NCI-H1694 treated with DMSO at 0.1 percent for 48 hours (cell line): ENCODE results near the gene BCDIN3D.
"Not testable (repeated sequence)": the region's sequence is repeated elsewhere in the genome, so short reads cannot be mapped to it uniquely, and the experiment has no call there.

Experiments
- DNase-seq: peaks from one replicate; lab custom pipeline; 2025; lab: John Stamatoyannopoulos, UW

The BCDIN3D gene

DNA sequence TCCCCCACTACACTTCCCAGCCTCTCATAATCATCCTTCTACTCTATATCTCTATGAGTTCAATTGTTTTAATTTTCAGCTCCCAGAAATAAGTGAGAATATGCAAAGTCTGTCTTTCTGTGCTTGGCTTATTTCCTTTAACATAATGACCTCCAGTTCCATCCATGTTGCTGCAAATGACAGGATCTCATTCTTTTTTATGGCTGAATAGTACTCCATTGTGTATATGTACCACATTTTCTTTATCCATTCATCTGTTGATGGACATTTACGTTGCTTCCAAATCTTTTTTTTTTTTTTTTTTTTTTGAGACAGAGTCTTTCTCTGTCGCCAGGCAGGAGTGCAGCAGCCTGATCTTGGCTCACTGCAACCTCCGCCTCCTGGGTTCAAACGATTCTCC, 13.0 kb upstream of the BCDIN3D start:
- DNase-seq: not testable (repeated sequence)

DNA sequence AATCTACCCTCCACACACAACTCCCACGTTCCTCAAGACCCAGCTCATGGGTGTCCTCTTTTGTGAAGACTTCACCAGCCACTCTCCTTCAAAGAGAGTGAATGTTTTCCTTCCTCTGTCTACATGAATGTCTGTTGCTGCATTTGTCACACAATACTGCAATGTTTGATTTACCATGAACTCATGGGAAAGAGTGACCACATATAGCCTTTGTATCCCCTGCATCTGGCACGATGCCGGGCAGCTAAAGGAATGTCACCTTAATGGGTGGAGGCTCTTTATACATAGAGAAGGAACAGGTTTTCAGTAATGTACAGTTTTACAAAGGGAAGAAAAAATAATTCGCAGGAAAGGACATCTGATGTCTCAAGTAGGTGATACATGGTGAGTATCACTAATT, 12.1 kb upstream of the BCDIN3D start:
- no peak for DNase-seq

DNA sequence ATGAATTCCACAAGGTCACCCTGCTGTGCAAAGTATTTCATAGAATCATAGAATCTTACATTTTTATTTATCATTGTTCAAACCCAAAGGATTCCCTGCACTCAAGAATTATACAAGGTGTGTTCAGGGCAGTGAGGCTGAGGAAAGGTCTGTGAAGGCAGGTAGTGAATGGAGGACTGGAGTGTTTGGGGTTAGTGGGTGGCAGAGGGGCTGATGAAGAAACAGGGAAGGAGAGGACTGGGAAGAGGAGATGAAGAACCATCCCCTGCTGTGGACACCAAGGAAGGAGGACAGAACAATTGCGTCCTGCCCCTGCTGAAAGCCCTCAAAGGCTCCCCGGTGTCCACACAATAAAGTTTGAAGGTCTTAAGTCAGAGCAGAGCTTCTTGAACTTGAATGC, 10.8 kb upstream of the BCDIN3D start:
- DNase-seq: no peak

DNA sequence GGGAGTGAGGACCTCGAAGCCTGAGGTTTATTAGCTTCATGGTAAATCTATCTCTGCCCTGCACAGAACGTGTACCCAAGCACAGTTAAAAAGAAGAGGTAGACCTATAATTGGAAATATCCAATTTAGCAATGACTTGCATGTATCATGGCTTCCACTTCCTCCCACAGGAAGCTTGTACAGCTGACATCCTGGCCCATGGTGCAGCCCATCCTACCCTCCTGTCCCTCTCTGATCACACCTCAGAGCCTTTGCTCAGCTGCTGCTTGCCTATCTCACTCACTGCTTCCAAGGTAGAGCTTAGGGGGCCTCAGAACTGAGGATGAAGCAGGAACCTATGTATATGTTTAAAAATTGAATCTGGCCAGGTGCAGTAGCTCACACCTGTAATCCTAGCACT, 4.3 kb upstream of the BCDIN3D start:
- no peak for DNase-seq

DNA sequence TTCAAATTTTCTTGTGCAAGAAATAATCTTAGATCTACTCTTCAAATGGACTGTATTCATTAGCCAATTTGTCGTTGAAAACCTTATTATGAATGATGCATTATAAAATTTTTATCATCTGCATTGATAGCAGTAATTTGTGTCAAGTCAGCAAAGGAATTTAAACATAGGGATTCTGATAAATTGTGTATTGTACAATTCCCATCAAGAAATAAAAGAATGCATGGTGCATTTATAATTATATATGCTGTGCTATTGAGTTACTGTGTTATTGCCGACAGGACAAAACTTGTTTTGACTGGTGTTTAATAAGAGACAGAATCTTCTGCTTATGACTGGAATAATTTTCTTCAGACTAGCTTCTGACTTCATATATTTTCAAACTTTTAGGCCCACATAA, 3.1 kb upstream of the BCDIN3D start:
- no peak for DNase-seq

DNA sequence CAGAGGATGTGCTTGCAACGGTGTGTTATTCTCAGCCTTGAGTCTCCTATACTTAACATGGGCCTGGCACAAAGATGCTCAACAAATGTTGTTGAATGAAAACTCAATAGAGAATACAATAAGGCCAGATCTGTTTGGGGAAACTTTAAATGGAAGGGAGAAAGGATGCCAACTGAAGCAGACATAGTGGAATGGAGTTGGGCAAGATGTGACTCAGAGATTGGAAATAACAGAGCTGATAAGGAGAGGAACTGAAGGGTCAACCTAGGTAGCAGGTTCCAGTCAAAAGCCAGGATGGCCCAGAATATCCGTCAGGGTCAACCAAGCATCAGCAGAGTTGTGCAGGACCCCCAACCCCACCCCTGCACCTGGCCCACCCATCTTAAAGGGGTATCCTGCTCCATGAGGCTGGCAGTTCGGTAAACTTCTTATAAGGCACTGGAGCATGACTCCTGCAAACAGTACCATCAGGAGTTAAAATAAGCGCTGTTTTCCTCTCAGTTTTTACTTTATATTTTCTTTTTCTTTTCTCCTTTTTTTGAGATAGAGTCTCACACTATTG, 1.1 kb upstream of the BCDIN3D start:
- DNase-seq: no peak

DNA sequence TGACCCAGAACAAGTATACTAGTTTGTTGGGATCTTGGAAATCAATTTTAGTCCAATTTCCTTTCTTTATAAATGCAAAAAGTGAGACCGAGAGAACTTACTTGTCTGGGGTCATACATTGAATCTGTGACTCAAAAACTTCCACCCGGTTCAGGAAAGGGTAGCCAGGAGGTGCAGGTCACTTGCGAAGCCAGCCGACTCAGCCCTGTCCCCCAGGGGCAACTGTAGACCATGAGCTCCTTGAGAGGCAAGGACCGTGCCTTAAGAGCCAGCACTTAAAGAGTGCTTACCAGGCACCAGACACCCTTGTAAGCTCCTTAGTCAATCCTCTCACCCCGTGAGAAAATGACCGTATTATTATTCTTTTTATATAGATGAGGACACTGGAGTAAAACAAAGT, 505 bp upstream of the BCDIN3D start:
- DNase-seq: no peak

DNA sequence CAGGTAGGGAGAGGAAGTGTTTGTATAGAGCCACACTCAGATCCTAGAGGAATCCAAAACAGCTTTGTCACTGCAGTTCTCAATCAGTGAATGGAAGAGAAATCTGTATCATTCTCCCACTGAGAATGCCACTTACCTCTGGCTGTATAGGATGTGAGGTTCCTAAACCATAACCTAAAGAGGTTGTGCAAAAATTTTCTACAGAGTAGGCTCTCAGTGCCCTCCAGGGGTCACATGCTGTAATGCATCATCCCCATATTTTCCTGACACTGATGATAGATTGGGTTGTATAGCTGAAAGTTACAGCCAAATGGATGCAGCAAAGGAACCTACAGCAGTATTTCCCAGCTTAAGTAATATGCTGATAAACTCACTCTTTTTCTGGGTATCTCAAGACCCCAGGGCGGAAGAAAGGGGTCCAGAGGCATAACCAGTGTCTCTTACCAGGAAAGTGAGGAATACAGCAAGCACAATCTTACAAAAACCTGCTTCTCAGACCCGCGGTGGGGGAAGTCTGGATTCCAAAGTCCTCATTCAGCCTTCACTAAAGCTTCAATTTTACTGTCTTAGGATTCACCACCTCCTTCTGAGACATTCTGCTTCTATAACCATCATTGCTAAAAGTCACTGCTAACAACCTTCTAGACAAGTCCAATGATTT, 3.8 kb downstream of the BCDIN3D start:
- peak; percentile 37 for DNase-seq

DNA sequence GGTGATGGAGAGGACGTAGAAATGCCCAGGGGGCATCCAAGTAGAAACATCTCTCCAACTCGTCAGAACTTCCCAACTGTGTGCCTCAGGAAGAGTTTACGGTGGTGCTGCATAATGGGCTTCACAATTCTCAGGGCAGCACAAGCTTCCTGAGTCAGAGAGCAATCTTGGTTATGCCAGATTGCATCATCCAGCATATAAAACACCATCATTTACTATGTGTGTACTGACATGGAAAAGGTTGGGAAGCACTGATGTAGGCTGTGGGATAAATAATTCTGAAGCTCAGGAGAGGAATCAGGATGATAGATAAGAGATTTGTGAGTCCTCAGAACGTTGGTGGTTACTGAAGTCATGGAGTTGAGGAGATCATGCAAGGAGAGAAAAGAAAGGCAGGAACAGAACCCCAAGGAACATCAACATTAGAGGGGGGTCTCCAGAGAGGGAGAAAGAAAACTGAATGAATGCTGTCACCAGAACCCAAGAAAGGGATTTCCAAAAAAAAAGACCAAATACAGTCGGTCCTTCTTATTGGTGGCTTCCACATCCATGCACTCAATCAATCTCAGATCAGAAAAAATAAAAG, 10.0 kb downstream of the BCDIN3D start:
- DNase-seq: no peak

DNA sequence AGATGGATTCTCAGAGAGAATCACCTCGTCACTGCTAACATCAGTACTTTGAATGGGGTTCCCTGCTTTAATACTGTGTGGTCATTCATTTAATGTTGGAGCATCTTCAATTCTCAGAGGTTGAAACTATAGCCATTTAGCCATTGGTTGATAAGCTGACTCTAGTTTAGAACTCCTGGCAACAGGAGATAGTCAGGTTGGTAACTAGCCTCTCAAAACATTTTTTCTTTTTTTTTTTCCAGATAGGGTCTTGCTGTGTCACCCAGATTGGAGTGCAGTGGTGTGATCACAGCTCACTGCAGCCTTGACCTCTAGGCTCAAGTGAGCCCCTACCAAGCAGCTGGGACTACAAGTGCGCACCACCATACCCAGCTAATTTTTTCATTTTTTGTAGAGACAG, 11.2 kb downstream of the BCDIN3D start:
- no peak for DNase-seq

DNA sequence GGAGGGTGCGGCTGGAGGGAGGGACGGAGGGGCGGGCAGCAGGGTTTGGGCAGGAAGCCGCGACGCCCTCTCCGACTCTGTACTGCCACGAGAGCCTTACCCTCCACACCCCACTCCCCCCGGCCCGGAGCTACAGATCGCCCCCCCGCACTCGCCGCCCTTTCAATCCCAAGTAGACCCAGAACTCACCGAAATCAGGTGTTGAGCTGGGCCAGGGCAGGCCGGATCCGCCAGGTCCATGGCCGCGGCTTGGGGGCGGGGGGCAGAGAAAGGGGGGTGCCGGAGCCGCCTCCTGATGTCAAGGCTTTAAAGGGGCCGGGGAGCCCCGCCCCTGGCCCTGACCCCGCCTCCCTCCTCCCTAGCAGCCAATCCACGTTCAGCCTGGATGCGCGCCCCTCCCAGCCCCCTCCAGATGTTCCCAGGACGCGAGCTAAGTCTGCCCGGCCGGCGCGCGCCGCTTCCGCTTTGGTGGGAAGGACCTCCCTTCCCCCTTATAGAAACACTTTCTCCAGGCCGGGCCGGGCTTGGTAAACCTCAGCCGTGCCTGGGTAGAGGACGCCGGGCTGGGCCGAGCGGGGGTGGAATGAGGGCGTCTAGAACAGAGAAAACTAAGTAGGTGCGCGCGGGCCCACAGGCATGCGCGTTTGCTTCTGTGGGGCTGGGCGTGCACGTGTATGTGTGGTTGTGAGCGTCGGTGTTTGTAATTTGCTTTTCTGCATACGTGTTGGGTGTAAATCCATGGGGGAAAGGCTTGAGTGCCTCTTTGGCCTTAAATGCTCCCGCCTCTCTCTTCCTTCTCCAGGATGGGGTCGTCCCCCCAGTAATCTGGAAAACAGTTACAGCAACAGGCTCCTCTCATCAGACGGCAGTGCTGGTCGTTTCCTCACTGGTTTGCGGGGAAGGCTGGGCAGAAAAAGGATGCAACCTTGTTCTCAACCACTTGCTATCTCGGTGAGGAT, 14.5 kb downstream of the BCDIN3D start, which contains the start of gene NCKAP5L:
TSS of gene NCKAP5L (minus strand) at position 281 of the 959 bp plus-strand sequence. CDS start 24,369 bp downstream, outside the sequence.
- peak; percentile 78 for DNase-seq

DNA sequence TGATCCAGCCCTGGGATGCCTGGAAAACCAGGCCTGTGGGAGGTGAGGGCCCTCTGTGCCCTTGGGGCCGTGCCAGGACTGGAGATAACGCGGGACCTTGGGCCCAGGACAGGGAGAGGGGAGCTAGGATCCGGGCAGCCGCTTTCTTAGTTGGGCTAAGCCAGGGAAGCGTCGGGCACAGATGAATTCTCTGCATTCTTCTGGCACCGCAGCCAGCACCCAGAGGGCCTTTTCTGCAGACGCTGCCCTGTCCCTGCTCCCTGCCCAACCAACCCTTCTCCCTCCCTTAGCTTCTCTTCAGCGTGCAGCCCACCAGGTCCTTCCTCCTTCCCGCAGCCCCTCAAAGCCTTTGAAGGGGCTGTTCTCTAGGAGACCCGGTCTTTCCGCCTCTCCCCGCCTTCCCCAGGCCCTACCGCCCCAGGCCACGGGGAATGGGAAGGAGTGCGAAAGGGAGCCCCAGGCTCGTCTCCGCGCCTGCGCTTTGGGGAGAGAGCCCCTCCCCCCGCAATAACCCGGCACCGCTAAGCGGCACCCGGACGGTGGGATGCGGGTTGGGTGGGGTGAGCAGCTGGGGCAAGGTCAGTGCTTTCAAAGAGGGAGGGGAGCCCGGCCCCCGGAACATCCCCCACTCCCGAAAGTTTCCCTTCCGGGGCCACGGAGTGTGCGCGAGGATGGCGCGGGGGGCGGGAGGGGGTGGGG, 15.4 kb downstream of the BCDIN3D start:
- DNase-seq: peak; percentile 12

DNA sequence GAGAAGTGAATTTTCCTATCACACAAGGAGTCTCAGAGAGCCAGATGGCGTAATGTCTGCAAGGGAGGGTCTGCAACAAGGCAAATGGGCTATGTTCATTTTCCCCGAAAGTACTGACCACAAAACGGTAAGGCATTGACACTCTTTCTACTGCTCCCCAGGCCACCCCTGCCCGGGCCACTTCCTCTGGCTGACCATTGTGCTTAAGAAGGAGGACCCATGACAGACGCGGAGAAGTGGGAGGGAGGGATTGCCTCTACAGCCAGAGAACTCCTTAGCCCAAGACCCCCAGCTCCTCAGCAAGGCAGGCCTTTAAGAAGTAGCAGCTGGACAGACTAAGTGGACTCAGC, 15.9 kb downstream of the BCDIN3D start:
- no peak for DNase-seq

DNA sequence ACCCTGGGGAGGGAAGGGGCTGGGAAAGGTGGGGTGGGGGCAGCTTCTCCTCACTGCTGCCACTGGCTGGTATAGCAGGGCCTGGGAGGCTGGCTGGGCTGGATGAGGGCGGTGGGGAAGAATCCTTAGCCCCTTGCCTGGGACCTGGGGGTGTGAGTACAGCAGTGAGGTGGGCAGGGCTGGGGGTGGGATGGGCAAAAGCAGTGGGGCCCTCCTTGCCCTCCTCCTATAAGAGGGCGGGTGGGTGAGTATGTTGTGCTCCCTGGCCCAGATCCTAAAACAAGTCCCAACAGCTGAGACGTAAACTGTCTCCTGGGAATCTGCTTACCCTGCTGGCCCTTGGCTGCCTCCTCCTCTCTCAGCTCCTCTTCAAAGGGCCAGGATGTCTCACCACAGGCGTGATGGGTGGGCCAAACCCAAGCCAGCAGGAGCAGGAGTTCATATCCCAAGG, 16.9 kb downstream of the BCDIN3D start:
- no peak for DNase-seq

DNA sequence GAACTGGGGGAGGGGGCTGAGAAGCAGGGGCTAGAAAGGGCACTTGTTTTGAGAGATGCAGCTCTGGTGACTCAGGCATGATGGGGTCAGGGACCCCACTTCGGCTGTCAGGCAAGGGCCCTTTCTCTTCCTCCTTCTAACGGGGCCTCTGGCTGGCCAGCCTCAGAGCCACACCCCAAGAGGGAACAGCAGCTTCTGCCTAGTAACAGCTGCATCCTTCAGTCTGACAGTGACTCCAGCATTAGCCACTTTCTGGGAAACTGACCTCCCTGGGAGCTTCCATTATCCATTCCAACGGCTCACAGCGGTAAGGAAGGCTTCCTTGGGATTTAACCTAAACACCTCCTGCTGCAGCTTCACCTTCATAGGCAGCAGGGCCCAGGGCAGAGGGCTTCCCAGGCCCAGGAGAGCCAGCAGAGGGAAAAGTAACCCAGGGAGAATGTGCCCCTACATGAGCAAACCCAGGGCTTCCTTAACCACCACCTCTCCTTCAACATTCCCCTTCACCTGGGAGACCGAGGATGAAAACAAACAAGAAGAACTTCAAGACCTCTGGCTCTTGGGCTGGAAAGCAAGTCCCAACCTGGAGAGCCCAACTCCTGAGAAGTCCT, 17.4 kb downstream of the BCDIN3D start:
- no peak for DNase-seq

DNA sequence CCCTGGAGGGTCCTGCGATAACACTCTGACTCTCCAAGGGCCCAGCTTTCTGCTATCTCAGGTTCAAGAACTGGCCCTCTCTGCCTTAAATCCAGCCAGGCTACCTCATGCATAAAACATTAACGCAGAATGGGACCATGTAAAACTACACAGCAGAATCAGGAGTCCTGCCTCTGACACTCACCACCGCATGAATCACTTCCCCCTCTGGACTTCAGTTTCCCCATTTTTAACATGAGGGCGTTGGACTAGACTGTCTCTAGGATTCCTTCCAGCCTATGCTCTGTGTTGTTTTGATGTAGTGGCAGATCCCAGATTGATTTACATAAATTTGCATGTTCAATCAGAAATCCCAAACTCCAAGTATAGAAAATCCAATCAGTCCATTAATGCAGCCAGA, 18.0 kb downstream of the BCDIN3D start:
- no peak for DNase-seq

DNA sequence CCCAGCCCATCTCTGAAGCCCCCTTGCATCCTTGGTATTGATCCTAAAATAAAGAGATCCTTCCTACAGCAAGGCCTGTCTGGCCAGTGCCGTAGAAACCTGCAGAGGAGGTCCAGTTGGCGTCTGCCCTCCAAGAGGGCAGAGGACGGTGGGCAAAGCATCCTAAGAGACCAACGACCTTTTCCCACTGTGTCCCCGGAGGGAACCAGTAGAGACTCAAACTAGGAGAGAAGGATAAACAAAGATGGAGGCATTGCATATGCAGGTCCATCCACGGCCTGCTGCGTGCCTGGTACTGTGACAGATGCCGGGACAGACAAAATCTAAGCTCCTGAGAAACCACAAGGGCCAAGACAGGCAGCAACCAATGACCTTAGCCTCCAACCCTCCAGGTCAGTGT, 18.5 kb downstream of the BCDIN3D start:
- DNase-seq: no peak

DNA sequence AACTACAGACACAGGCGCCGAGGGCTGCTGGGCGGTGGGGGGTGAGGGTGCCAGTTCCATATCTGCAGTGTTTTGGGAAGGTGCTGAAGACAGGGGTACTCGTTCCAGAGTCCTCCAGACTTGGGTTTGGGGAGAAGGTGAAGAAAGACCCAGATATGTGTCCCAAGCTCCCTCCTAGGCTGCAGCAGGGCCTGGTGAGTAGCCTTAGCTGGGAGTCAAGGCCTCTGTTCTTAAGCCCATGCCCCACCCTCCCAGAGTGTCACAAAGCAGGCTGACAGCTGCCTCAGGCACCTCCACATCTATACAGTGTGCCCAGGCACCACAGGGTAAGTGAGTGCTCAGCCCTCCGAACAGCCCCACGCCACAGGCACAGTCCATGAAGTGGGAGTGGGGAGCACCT, 19.0 kb downstream of the BCDIN3D start:
- DNase-seq: no peak

DNA sequence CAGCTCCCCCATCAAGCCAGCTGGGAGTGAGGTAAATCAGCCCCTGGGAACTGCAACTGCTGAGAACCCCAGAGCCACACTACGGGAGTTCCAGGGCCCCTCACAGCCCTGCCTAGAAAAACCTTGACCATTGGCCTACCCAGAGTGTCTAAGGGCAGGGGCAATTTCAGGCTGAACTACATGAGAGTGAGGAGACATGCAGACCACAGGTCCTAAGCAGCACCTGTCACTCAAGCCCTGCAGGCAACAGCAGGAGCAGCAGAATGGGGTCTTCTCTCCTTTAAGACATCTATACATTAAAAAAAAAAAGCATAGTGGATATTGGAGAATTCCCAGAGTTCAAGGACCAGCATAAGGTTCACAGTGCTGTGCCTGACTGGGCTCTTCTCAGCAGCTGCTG, 19.6 kb downstream of the BCDIN3D start:
- no peak for DNase-seq

DNA sequence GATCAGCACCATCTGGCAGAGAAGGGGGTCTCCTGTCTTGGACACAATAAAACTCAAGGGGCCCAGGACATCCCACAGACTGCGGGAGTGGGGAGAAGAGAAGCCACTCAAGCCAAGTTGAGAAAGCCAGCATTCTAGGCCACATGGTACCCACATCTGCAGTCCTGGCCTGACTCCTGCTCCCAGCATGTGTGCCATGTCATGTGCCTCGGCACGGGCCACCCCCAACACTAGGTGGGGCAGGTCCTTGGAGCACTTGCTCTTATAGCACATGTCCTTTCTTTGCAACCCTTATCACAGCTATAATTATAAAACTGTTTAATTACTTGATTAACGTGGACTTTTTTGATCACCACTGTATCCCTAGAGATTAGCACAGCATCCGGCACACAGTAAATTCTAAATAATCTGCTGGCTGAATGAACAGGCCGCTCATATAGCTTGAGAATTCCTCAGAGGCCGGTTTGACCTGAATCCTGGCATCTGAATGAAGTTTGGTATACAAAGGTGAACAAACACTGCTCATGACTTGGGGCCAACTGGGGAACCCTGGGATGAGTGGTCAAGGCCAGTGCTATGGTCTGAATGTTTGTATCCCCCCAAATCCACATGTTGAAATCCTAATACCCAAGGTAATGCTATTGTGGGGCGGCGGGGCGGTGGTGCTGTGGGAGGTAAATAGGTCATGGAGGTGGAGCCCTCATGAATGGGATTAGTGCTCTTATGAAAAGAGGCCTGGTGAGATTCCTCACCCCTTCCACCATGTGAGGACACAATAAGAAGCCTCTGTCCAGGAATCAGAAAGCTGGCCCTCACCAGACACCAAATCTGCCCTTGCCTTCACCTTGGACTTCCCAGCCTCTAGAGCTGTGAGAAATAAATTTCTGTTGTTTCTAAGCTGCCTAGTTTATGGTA, 21.3 kb downstream of the BCDIN3D start:
- DNase-seq: no peak
